22Rv1 (cell line): ENCODE data around the gene COBL.

Source experiments
- CTCF ChIP-seq: fragments of 450-650 bp; IDR thresholded peaks from 2 replicates; pipeline ENCODE4 v1.5.1; 2017; ENCODE audit warnings: mild to moderate bottlenecking
- ZFX ChIP-seq: fragments of 450-650 bp; IDR thresholded peaks from 2 replicates; pipeline ENCODE4 v1.6.1; 2017; ENCODE audit warnings: antibody characterized with exemption, borderline replicate concordance

DNA sequence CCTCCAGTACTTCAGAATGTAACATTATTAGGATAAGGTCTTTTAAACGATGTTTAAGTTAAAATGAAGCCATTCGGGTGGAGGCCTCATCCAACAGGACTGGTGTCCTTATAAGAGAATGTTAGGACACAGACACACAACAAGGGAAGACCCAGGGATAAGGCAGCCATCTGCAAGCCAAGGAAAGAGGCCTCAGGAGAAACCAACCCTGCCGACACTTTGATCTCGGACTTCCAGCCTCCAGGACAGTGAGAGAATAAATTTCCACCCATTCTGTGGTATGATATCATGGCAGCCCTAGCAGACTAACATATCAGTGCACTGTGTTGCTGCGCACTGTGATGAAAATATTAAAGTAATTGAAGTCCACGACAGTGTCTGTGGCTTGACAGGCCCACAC, 250.8 kb downstream of the COBL start:
- TF ChIP-seq CTCF, result no peak
- TF ChIP-seq ZFX, result no peak
